IMR-90 (cell line): ENCODE results near the gene OSBPL2. TPM values are rescaled to one million over a fixed set of nuclear protein-coding genes. Genes with fewer than 3 reads are reported as not detected.

Source experiments
- ATAC-seq: fragments of 200-7000 bp; cut with Tn5 transposase; 2 replicates; pipeline ENCODE4 v1.9.1; 2020; ENCODE audit warnings: low read depth, mild to moderate bottlenecking, moderate library complexity
- BruUV-seq: library from RNA; stranded (reverse); fragments of 400-500 nt; replicated peaks from 2 replicates; lab custom pipeline; 2021; lab: Mats Ljungman, UMichigan
- CTCF ChIA-PET: fragments of 300-600 bp; formaldehyde crosslinking; extraction: SDS; loops from one replicate; lab custom pipeline; 2021; ENCODE audit warnings: antibody characterized with exemption; lab: Yijun Ruan, JAX
- POLR2A ChIA-PET: fragments of 300-600 bp; sonication (Branson Sonifier 250); formaldehyde crosslinking; loops from one replicate; lab custom pipeline; 2022; ENCODE audit warnings: antibody characterized with exemption; ENCODE audit not compliant: unreplicated experiment; lab: Charles Lee
- DNase-seq: peaks from one replicate; pipeline ENCODE4 v3.0.0; 2013
- H2AFZ ChIP-seq: replicated peaks from 2 replicates; pipeline ENCODE3; 2013; ENCODE audit warnings: low read length, mild to moderate bottlenecking; ENCODE audit not compliant: poor library complexity
- H2AK5ac ChIP-seq: 2 replicates; pipeline ENCODE4 v1.6.1; 2013; ENCODE audit warnings: low read depth, low read length, inconsistent platforms
- H2AK9ac ChIP-seq: replicated peaks from 2 replicates; pipeline ENCODE3; 2013; ENCODE audit warnings: mild to moderate bottlenecking, low read depth, low read length, moderate library complexity; ENCODE audit not compliant: poor library complexity
- H2BK120ac ChIP-seq: 2 replicates; pipeline ENCODE4 v1.6.1; 2013; ENCODE audit warnings: low read depth, low read length, inconsistent platforms
- H2BK15ac ChIP-seq: 3 replicates; pipeline ENCODE4 v1.6.1; 2013; ENCODE audit warnings: low read depth, low read length, inconsistent platforms
- H2BK20ac ChIP-seq: 2 replicates; pipeline ENCODE4 v1.6.1; 2013; ENCODE audit warnings: low read depth, mild to moderate bottlenecking, inconsistent platforms, low read length, moderate library complexity
- H2BK5ac ChIP-seq: 2 replicates; pipeline ENCODE4 v1.6.1; 2013; ENCODE audit warnings: mild to moderate bottlenecking, low read depth, low read length, inconsistent platforms; ENCODE audit not compliant: poor library complexity, severe bottlenecking
- H3K14ac ChIP-seq: replicated peaks from 2 replicates; pipeline ENCODE4 v1.6.1; 2013; ENCODE audit warnings: low read depth, low read length, inconsistent platforms
- H3K18ac ChIP-seq: 2 replicates; pipeline ENCODE4 v1.6.1; 2013; ENCODE audit warnings: low read depth, low read length, control low read depth
- H3K23ac ChIP-seq: 2 replicates; pipeline ENCODE4 v1.6.1; 2013; ENCODE audit warnings: low read depth, low read length, inconsistent platforms
- H3K27ac ChIP-seq: 2 replicates; pipeline ENCODE4 v1.5.1; 2013; ENCODE audit warnings: mild to moderate bottlenecking, control low read depth, low read length; ENCODE audit not compliant: insufficient read depth
- H3K27me3 ChIP-seq: 2 replicates; pipeline ENCODE4 v1.6.1; 2013; ENCODE audit warnings: low read length; ENCODE audit not compliant: control insufficient read depth, insufficient read depth
- H3K36me3 ChIP-seq: 2 replicates; pipeline ENCODE4 v1.6.1; 2013; ENCODE audit warnings: low read length, mixed read lengths; ENCODE audit not compliant: control insufficient read depth, insufficient read depth
- H3K4ac ChIP-seq: 2 replicates; pipeline ENCODE4 v1.6.1; 2013; ENCODE audit warnings: low read depth, low read length, inconsistent platforms
- H3K4me1 ChIP-seq: 2 replicates; pipeline ENCODE4 v1.6.1; 2013; ENCODE audit warnings: low read length, mixed read lengths; ENCODE audit not compliant: control insufficient read depth, insufficient read depth
- H3K4me2 ChIP-seq: 2 replicates; pipeline ENCODE4 v1.6.1; 2013; ENCODE audit warnings: low read depth, mild to moderate bottlenecking, control low read depth, low read length, moderate library complexity
- H3K4me3 ChIP-seq: 2 replicates; pipeline ENCODE4 v1.5.1; 2013; ENCODE audit warnings: low read depth, mild to moderate bottlenecking, control low read depth, low read length, moderate library complexity; ENCODE audit not compliant: insufficient read depth
- H3K56ac ChIP-seq: 2 replicates; pipeline ENCODE4 v1.6.1; 2013; ENCODE audit warnings: low read length, inconsistent platforms; ENCODE audit not compliant: insufficient read depth; ENCODE audit errors: extremely low read depth
- H3K79me1 ChIP-seq, 2 experiments: 2 replicates each; pipeline ENCODE4 v1.6.1; 2013; ENCODE audit warnings: low read length in 2 of 2, inconsistent platforms in 1 of 2, low read depth in 1 of 2
- H3K9ac ChIP-seq: 2 replicates; pipeline ENCODE4 v1.6.1; 2013; ENCODE audit warnings: low read depth, low read length, control low read depth
- H3K9me1 ChIP-seq: 2 replicates; pipeline ENCODE4 v1.6.1; 2013; ENCODE audit warnings: low read length, inconsistent platforms; ENCODE audit not compliant: insufficient read depth
- H3K9me3 ChIP-seq: 2 replicates; pipeline ENCODE4 v1.6.1; 2013; ENCODE audit warnings: low read length; ENCODE audit not compliant: control insufficient read depth, insufficient read depth
- H4K20me1 ChIP-seq: 2 replicates; pipeline ENCODE4 v1.6.1; 2013; ENCODE audit warnings: low read length, inconsistent platforms; ENCODE audit not compliant: insufficient read depth
- H4K5ac ChIP-seq: 2 replicates; pipeline ENCODE4 v1.6.1; 2013; ENCODE audit warnings: mild to moderate bottlenecking, low read depth, low read length, control low read depth
- H4K8ac ChIP-seq, 2 experiments: 2 replicates each; pipeline ENCODE4 v1.6.1; 2013; ENCODE audit warnings: low read depth in 2 of 2, low read length in 2 of 2, control low read depth in 1 of 2, inconsistent platforms in 1 of 2
- H4K91ac ChIP-seq: 2 replicates; pipeline ENCODE4 v1.6.1; 2013; ENCODE audit warnings: low read depth, low read length, inconsistent platforms; ENCODE audit not compliant: insufficient read depth
- CEBPB ChIP-seq: IDR thresholded peaks from 2 replicates; pipeline ENCODE4 v1.6.1; 2012; ENCODE audit warnings: low read depth, low read length, improper control_type of control experiment
- CHD1 ChIP-seq: IDR thresholded peaks from 2 replicates; pipeline ENCODE4 v1.6.1; 2012; ENCODE audit warnings: low read depth, low read length, improper control_type of control experiment
- FOS ChIP-seq: fragments of 150-350 bp; IDR thresholded peaks from 2 replicates; pipeline ENCODE4 v1.6.1; 2016; ENCODE audit warnings: low read depth, low read length
- MAFK ChIP-seq: IDR thresholded peaks from 2 replicates; pipeline ENCODE4 v1.6.1; 2012; ENCODE audit warnings: low read depth, low read length, improper control_type of control experiment
- MAZ ChIP-seq: IDR thresholded peaks from 2 replicates; pipeline ENCODE4 v1.6.1; 2012; ENCODE audit warnings: low read depth, mild to moderate bottlenecking, low read length, improper control_type of control experiment, moderate library complexity, borderline replicate concordance
- SMC3 ChIP-seq: fragments of 150-350 bp; IDR thresholded peaks from 2 replicates; pipeline ENCODE4 v1.6.1; 2016; ENCODE audit warnings: low read depth, mild to moderate bottlenecking, antibody characterized with exemption, low read length, moderate library complexity
- WGBS, 2 experiments: methylation state at CpG; one replicate each; pipeline versions ENCODE4 v1.1.5 to v1.1.7; 2013; ENCODE audit warnings: missing lambda C conversion rate in 2 of 2; ENCODE audit not compliant: insufficient read length in 1 of 2; ENCODE audit errors: extremely low coverage in 2 of 2; 5-methylcytosine and 5-hydroxymethylcytosine counted together
- dilution Hi-C: fragments of 300-500 bp; cut with HindIII; formaldehyde crosslinking; loops from one replicate; pipeline ENCODE4 v1.14.3; 2018; ENCODE audit warnings: low sequenced_read_pairs; ENCODE audit not compliant: unreplicated experiment
- in situ Hi-C: fragments of 300-500 bp; cut with MboI; formaldehyde crosslinking; loops from 3 replicates; pipeline ENCODE4 v1.14.3; 2019; ENCODE audit warnings: low sequenced_read_pairs, inconsistent platforms, mixed read lengths
- intact Hi-C: fragments of 100-400 bp; cut with micrococcal nuclease; formaldehyde crosslinking; loops from 2 replicates; pipeline ENCODE4 v1.10.0; 2022
- polyA plus RNA-seq, 3 experiments: library from polyadenylated mRNA; depleted of rRNA; stranded (reverse); fragments of >200 nt; gene quantifications; 2 replicates each; pipeline ENCODE4 v1.2.3, GENCODE V29; 2012; ENCODE audit warnings: low replicate concordance in 1 of 3
- total RNA-seq: library from RNA; depleted of rRNA; stranded (reverse); fragments of >200 nt; gene quantifications from 2 replicates; pipeline ENCODE4 v1.2.3, GENCODE V29; 2012
- TF ChIP-seq, protein P1 (sequence below): conservative IDR thresholded peaks from 2 replicates; pipeline ENCODE4 v1.5.1; 2012; ENCODE audit warnings: mild to moderate bottlenecking, low read depth, low read length, improper control_type of control experiment
- TF ChIP-seq, protein P2 (sequence below): fragments of 150-350 bp; IDR thresholded peaks from 2 replicates; pipeline ENCODE4 v1.6.1; 2016; ENCODE audit warnings: low read depth, mild to moderate bottlenecking, low read length, moderate library complexity, borderline replicate concordance

The OSBPL2 gene
- total and polyA plus RNA-seq, 2 of the 4 experiments (the other 2 are of a cell fraction) = 19.3 to 27.6 TPM

DNA sequence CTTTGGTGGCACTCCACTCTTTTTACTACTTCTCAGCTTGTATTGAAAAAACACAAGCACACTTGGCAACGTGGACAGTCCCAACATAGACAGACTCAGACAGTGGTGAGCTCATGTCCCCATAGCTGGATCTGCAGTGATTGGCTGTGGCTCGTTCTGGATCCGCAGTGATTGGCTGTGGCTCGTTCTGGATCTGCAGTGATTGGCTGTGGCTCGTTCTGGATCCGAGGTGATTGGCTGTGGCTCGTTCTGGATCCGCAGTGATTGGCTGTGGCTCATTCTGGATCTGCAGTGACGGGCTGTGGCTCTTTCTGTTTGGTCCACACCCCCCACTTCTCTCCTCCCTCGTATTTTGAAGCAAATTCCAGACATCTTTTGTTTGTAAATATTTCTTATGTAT lies 28.0 kb downstream of the OSBPL2 start:
- Histone ChIP-seq H3K36me3 (peaks cover 45% of the 10 kb centered on the region), H4K91ac (no peak overlapping the region), H3K27me3 (no peaks in the 10 kb centered on the region), H3K9ac (no peak overlapping the region), H2AK5ac (no peak overlapping the region), H3K27ac (no peak overlapping the region), H3K14ac (no peak overlapping the region), H3K4me1 (no peaks in the 10 kb centered on the region), H3K4me3 (no peak overlapping the region), H3K9me3 (peaks cover 2% of the 10 kb centered on the region), H2BK20ac (no peak overlapping the region), H4K20me1 (peaks cover 9% of the 10 kb centered on the region), H3K56ac (no peak overlapping the region), H3K9me1 (no peaks in the 10 kb centered on the region), H4K8ac (no peak overlapping the region), H2BK120ac (no peak overlapping the region), H2AFZ (no peak overlapping the region), H3K79me1 (peaks cover 20 to 21% of the 10 kb centered on the region in 2 experiments), H3K4me2 (no peak overlapping the region), H2AK9ac (no peak overlapping the region), H3K18ac (no peak overlapping the region), H4K5ac (no peak overlapping the region), H2BK5ac (no peak overlapping the region), H3K4ac (no peak overlapping the region), H3K23ac (no peak overlapping the region), H2BK15ac (no peak overlapping the region)
- TF ChIP-seq, protein P1, sequence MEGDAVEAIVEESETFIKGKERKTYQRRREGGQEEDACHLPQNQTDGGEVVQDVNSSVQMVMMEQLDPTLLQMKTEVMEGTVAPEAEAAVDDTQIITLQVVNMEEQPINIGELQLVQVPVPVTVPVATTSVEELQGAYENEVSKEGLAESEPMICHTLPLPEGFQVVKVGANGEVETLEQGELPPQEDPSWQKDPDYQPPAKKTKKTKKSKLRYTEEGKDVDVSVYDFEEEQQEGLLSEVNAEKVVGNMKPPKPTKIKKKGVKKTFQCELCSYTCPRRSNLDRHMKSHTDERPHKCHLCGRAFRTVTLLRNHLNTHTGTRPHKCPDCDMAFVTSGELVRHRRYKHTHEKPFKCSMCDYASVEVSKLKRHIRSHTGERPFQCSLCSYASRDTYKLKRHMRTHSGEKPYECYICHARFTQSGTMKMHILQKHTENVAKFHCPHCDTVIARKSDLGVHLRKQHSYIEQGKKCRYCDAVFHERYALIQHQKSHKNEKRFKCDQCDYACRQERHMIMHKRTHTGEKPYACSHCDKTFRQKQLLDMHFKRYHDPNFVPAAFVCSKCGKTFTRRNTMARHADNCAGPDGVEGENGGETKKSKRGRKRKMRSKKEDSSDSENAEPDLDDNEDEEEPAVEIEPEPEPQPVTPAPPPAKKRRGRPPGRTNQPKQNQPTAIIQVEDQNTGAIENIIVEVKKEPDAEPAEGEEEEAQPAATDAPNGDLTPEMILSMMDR = no peak
- no peak for TF ChIP-seq MAFK
- TF ChIP-seq CEBPB = no peak
- TF ChIP-seq CHD1 = no peak
- no peak for TF ChIP-seq MAZ
- no peak for TF ChIP-seq SMC3
- no peak for TF ChIP-seq FOS
- TF ChIP-seq, protein P2, sequence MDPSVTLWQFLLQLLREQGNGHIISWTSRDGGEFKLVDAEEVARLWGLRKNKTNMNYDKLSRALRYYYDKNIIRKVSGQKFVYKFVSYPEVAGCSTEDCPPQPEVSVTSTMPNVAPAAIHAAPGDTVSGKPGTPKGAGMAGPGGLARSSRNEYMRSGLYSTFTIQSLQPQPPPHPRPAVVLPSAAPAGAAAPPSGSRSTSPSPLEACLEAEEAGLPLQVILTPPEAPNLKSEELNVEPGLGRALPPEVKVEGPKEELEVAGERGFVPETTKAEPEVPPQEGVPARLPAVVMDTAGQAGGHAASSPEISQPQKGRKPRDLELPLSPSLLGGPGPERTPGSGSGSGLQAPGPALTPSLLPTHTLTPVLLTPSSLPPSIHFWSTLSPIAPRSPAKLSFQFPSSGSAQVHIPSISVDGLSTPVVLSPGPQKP = no peak
- no peak for DNase-seq
- ChIA-PET CTCF (no interaction called here), POLR2A (no interaction called here)
- BruUV-seq = no TSS peak
- 100% methylated on average over 4 of the region's 10 CpGs; no CpG with 5 or more reads in 1 of the 2 experiments for WGBS, 2 experiments
- intact Hi-C loops = no loop called here
- no peak for ATAC-seq
- dilution Hi-C loops = no loop called here
- in situ Hi-C loops = no loop called here
